ENCODE measurements around the gene GSDME.

The GSDME gene

DNA sequence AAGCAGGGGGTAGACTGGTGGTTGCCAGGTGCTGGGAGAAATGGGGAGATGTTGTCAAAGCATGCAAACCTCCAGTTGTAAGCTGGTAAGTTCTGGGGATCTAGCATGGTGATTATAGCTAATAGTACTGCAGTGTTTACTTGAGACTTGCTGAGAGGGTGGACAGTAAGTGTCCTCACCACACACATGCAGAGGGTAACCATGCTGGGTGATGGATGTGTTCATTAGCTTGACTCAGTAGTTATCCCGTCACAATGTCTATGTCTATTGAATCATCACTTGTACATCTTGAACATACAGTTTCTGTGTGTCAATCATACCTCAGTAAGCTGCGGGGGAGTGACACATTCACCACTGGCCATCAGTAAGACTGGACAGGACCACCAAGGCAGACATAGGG lies 42.1 kb downstream of the GSDME start:
- DNase-seq, result no peak
- H3K9ac ChIP-seq (ENCODE audit: low read length), result no peak overlapping the region
- H3K4me1 ChIP-seq (ENCODE audit: low read length), result peaks cover 55% of the 10 kb centered on the region
- H3F3A ChIP-seq (ENCODE audit: insufficient read depth, low read length), result peaks cover 28% of the 10 kb centered on the region
- peak overlapping the region; percentile 16; the same call in 1 of the 2 replicates for H3K4me3 ChIP-seq (ENCODE audit: low read length)
- no peaks in the 10 kb centered on the region for H3K79me2 ChIP-seq (ENCODE audit: low read length)
- no peaks in the 10 kb centered on the region for H3K36me3 ChIP-seq (replicated peaks; ENCODE audit: insufficient read depth, low read length)
- TF ChIP-seq EZH2phosphoT487 (IDR thresholded peaks at IDR 0.05; ENCODE audit: low read length) (no peak), EZH2 (optimal IDR thresholded peaks at IDR 0.05; ENCODE audit: low read depth, low read length) (no peak)
- TF ChIP-seq, protein P1, sequence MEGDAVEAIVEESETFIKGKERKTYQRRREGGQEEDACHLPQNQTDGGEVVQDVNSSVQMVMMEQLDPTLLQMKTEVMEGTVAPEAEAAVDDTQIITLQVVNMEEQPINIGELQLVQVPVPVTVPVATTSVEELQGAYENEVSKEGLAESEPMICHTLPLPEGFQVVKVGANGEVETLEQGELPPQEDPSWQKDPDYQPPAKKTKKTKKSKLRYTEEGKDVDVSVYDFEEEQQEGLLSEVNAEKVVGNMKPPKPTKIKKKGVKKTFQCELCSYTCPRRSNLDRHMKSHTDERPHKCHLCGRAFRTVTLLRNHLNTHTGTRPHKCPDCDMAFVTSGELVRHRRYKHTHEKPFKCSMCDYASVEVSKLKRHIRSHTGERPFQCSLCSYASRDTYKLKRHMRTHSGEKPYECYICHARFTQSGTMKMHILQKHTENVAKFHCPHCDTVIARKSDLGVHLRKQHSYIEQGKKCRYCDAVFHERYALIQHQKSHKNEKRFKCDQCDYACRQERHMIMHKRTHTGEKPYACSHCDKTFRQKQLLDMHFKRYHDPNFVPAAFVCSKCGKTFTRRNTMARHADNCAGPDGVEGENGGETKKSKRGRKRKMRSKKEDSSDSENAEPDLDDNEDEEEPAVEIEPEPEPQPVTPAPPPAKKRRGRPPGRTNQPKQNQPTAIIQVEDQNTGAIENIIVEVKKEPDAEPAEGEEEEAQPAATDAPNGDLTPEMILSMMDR (IDR thresholded peaks at IDR 0.05; ENCODE audit: low read length), result no peak
- H3K4me2 ChIP-seq (ENCODE audit: low read depth, low read length), result peak overlapping the region; percentile 69
- H3K27ac ChIP-seq (ENCODE audit: low read length), result peak overlapping the region; percentile 32; the same call in 1 of the 2 replicates
- no peak overlapping the region for H2AFZ ChIP-seq (ENCODE audit: low read length)
- H3K9me2 ChIP-seq (replicated peaks; ENCODE audit: insufficient read depth, low read length), result no peaks in the 10 kb centered on the region
- H3K27me3 ChIP-seq (replicated peaks; ENCODE audit: insufficient read depth, low read length), result no peaks in the 10 kb centered on the region
- no peaks in the 10 kb centered on the region for H4K20me1 ChIP-seq (ENCODE audit: insufficient read depth, low read length)
- H3K9me3 ChIP-seq (replicated peaks; ENCODE audit: insufficient read depth, low read length), result no peaks in the 10 kb centered on the region

DNA sequence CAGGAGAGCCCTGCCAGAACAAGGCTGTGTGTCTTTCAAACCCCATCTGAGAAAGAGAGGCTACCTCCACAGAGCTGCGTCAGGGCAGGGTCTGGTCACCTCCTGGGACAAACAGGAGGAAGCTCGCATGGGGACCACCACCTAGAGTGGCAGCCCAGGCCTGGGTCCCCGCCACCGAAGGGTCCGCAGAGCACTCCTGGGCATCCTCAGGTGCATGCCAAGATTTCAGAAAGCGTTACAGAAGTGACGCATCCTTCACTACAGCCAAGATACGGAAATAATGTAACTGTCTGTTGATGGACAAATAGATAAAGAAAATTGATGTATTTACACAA lies 42.6 kb downstream of the GSDME start:
- Histone ChIP-seq H2AFZ (ENCODE audit: low read length) (no peak overlapping the region), H3K27ac (ENCODE audit: low read length) (no peak overlapping the region), H3K27me3 (replicated peaks; ENCODE audit: insufficient read depth, low read length) (no peaks in the 10 kb centered on the region), H3K36me3 (replicated peaks; ENCODE audit: insufficient read depth, low read length) (no peaks in the 10 kb centered on the region), H3K9me2 (replicated peaks; ENCODE audit: insufficient read depth, low read length) (no peaks in the 10 kb centered on the region), H3K4me2 (ENCODE audit: low read depth, low read length) (peak overlapping the region; percentile 69), H3K9ac (ENCODE audit: low read length) (no peak overlapping the region), H4K20me1 (ENCODE audit: insufficient read depth, low read length) (no peaks in the 10 kb centered on the region), H3K79me2 (ENCODE audit: low read length) (no peaks in the 10 kb centered on the region), H3K4me1 (ENCODE audit: low read length) (peaks cover 50% of the 10 kb centered on the region), H3K4me3 (ENCODE audit: low read length) (no peak overlapping the region), H3K9me3 (replicated peaks; ENCODE audit: insufficient read depth, low read length) (no peaks in the 10 kb centered on the region), H3F3A (ENCODE audit: insufficient read depth, low read length) (peaks cover 28% of the 10 kb centered on the region)
- TF ChIP-seq EZH2phosphoT487 (IDR thresholded peaks at IDR 0.05; ENCODE audit: low read length) (no peak), EZH2 (optimal IDR thresholded peaks at IDR 0.05; ENCODE audit: low read depth, low read length) (no peak)
- TF ChIP-seq, protein P1 (IDR thresholded peaks at IDR 0.05; ENCODE audit: low read length), result no peak
- no peak for DNase-seq

DNA sequence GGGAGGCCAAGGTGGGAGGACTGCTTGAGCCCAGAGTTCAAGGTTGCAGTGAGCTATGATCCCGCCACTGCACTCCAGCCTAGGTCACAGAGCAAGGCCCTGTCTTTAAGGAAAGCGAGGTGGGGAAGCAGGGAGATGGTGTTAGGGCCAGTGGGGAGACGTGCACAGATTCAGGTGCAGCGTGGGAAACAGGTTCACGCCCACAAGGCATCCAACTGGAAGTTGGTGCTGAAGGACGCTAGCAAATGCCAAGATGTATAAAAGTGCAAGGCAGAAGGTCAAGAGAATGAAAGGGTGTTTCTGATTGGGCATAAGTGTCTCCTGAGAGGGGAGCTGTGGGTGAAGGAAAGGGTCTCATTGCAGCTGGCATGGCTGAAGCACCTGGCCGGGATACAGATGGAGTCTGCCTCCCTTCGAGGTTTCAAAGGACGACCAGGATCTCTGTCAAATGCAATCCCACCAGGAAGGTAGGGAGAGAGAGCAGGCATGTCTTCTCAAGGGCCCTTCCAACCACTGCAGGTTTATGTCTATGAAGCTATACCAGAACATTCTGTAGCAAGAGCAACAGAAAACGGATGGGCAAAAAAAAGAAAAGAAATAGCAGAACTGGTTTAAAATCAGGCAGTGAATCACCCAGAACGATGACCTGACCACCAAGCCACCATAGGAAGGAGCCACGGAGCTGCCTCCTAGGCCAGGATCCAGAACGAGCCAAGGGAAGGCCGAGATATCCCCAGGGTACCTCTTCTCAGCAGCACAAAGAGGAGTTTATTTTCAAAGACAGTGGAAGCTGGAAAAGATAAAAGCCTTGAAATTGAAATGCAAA lies 43.2 kb downstream of the GSDME start:
- Histone ChIP-seq H3K27ac (ENCODE audit: low read length) (no peak overlapping the region), H3K4me1 (ENCODE audit: low read length) (peaks cover 45% of the 10 kb centered on the region), H3K27me3 (replicated peaks; ENCODE audit: insufficient read depth, low read length) (no peaks in the 10 kb centered on the region), H3K9me2 (replicated peaks; ENCODE audit: insufficient read depth, low read length) (no peaks in the 10 kb centered on the region), H3F3A (ENCODE audit: insufficient read depth, low read length) (peaks cover 25% of the 10 kb centered on the region), H3K4me3 (ENCODE audit: low read length) (no peak overlapping the region), H3K9ac (ENCODE audit: low read length) (no peak overlapping the region), H3K79me2 (ENCODE audit: low read length) (no peaks in the 10 kb centered on the region), H3K4me2 (ENCODE audit: low read depth, low read length) (no peak overlapping the region), H4K20me1 (ENCODE audit: insufficient read depth, low read length) (no peaks in the 10 kb centered on the region), H2AFZ (ENCODE audit: low read length) (no peak overlapping the region), H3K36me3 (replicated peaks; ENCODE audit: insufficient read depth, low read length) (no peaks in the 10 kb centered on the region), H3K9me3 (replicated peaks; ENCODE audit: insufficient read depth, low read length) (no peaks in the 10 kb centered on the region)
- DNase-seq, result no peak
- TF ChIP-seq EZH2phosphoT487 (IDR thresholded peaks at IDR 0.05; ENCODE audit: low read length) (no peak), EZH2 (optimal IDR thresholded peaks at IDR 0.05; ENCODE audit: low read depth, low read length) (no peak)
- TF ChIP-seq, protein P1 (IDR thresholded peaks at IDR 0.05; ENCODE audit: low read length), result no peak

All from MM.1S (cell line).